Measurements from ENCODE around the gene SLC43A3.

SLC43A3 gene

DNA sequence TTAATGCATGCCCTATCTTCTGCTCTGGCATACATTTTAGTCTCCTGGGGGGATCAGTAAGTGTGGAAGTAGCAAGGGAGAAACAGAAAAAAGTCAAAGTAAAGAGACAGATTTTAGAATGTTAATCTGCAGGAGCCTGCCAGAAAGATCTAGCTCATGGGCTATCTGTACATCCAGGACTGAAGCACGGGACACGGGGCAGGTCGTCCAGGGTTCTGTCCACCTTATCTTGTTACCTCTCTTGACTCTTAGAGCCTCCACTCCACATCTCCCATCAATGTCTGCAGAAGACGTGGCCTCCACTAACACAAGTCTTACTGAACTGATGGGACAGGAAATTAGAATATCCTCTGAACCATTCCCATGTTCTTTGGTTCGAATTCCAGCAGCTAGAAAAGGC, 1.7 kb upstream of the SLC43A3 start:
- Histone ChIP-seq H3K9me3 (ENCODE audit: control insufficient read depth, low read length) (no peaks in the 10 kb centered on the region), H3K27ac (ENCODE audit: insufficient read depth, low read depth, low read length, poor library complexity, severe bottlenecking) (no peak overlapping the region), H3K4me3 (ENCODE audit: insufficient read depth, low read depth, low read length) (no peak overlapping the region), H3K36me3 (ENCODE audit: control insufficient read depth, insufficient read depth, low read length) (no peaks in the 10 kb centered on the region), H3K4me1 (ENCODE audit: control insufficient read depth, insufficient read depth, low read length) (peaks cover 4% of the 10 kb centered on the region), H3K27me3 (ENCODE audit: control insufficient read depth, insufficient read depth, low read length, poor library complexity, severe bottlenecking) (peaks cover 26% of the 10 kb centered on the region)
- WGBS, 2 experiments, result 89 to 90% methylated on average over 5 of the region's 5 CpGs

DNA sequence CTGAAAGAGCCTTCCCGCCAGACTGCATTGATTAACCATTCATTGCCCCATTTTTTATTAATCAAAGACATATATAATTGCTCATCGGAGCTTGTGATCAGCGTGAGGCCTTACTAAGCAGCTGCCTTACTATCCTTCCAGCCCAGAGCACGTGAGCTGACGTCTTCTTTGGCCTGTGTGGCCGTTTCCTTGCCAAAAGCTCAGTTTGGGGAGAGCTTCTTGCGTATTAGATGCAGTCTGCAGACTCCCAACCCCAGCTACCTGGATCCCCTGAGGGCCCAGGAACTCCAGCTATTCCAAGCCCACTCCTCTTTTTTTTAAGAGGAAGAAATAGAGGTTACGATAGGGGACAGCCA, 784 bp upstream of the SLC43A3 start:
- no peak overlapping the region for H3K4me3 ChIP-seq (ENCODE audit: insufficient read depth, low read depth, low read length)
- peaks cover 26% of the 10 kb centered on the region for H3K27me3 ChIP-seq (ENCODE audit: control insufficient read depth, insufficient read depth, low read length, poor library complexity, severe bottlenecking)
- H3K27ac ChIP-seq (ENCODE audit: insufficient read depth, low read depth, low read length, poor library complexity, severe bottlenecking), result no peak overlapping the region
- WGBS, 2 experiments, result 95 to 96% methylated on average over 7 to 8 of the region's 8 CpGs
- H3K9me3 ChIP-seq (ENCODE audit: control insufficient read depth, low read length), result no peaks in the 10 kb centered on the region
- peaks cover 4% of the 10 kb centered on the region for H3K4me1 ChIP-seq (ENCODE audit: control insufficient read depth, insufficient read depth, low read length)
- no peaks in the 10 kb centered on the region for H3K36me3 ChIP-seq (ENCODE audit: control insufficient read depth, insufficient read depth, low read length)

DNA sequence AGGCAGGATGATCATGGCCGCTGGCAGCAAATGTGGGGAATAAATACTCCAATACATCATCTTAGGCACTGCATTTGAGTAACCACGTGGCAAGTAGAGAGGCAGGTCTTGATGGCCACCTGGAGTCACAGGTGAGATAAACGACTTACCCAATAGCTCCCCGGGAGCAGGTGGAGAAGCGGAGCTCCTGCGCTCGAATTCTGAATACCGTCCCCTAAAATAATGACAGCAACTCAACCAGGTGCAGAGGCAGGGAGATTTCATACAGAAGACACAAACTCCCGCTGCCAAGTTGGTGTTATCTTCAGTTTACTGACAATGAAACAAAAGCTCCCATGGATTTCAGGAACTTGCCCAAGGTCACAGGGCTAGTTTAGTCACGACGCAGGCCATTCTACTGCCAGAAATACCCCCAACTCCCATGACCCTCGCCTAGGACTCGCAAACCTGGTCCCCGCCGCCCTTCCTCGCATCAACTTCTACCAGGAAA, 437 bp downstream of the SLC43A3 start:
- peak overlapping the region; percentile 42 for H3K4me3 ChIP-seq (ENCODE audit: insufficient read depth, low read depth, low read length)

GRCh38 chr11:57425565-57426438, 1.1 kb downstream of the SLC43A3 start:
- no peaks in the 10 kb centered on the region for H3K9me3 ChIP-seq (ENCODE audit: control insufficient read depth, low read length)
- WGBS, 2 experiments, result 88 to 89% methylated on average over 15 of the region's 15 CpGs
- H3K27ac ChIP-seq (ENCODE audit: insufficient read depth, low read depth, low read length, poor library complexity, severe bottlenecking), result no peak overlapping the region
- no peaks in the 10 kb centered on the region for H3K36me3 ChIP-seq (ENCODE audit: control insufficient read depth, insufficient read depth, low read length)
- H3K4me1 ChIP-seq (ENCODE audit: control insufficient read depth, insufficient read depth, low read length), result peaks cover 4% of the 10 kb centered on the region
- peaks cover 26% of the 10 kb centered on the region for H3K27me3 ChIP-seq (ENCODE audit: control insufficient read depth, insufficient read depth, low read length, poor library complexity, severe bottlenecking)
- peak overlapping the region; percentile 42 for H3K4me3 ChIP-seq (ENCODE audit: insufficient read depth, low read depth, low read length)

More for the DNA sequence above, 437 bp downstream of the SLC43A3 start:
- WGBS, 2 experiments, result 31 to 36% methylated on average over 16 of the region's 16 CpGs
- Histone ChIP-seq H3K4me1 (ENCODE audit: control insufficient read depth, insufficient read depth, low read length) (peaks cover 4% of the 10 kb centered on the region), H3K9me3 (ENCODE audit: control insufficient read depth, low read length) (no peaks in the 10 kb centered on the region), H3K36me3 (ENCODE audit: control insufficient read depth, insufficient read depth, low read length) (no peaks in the 10 kb centered on the region), H3K27ac (ENCODE audit: insufficient read depth, low read depth, low read length, poor library complexity, severe bottlenecking) (no peak overlapping the region), H3K27me3 (ENCODE audit: control insufficient read depth, insufficient read depth, low read length, poor library complexity, severe bottlenecking) (peaks cover 26% of the 10 kb centered on the region)

GRCh38 chr11:57424792-57425564, 1.9 kb downstream of the SLC43A3 start:
- WGBS, 2 experiments, result 75 to 80% methylated on average over 15 of the region's 15 CpGs
- Histone ChIP-seq H3K27ac (ENCODE audit: insufficient read depth, low read depth, low read length, poor library complexity, severe bottlenecking) (no peak overlapping the region), H3K4me3 (ENCODE audit: insufficient read depth, low read depth, low read length) (no peak overlapping the region), H3K27me3 (ENCODE audit: control insufficient read depth, insufficient read depth, low read length, poor library complexity, severe bottlenecking) (peaks cover 22% of the 10 kb centered on the region), H3K9me3 (ENCODE audit: control insufficient read depth, low read length) (no peaks in the 10 kb centered on the region), H3K36me3 (ENCODE audit: control insufficient read depth, insufficient read depth, low read length) (no peaks in the 10 kb centered on the region), H3K4me1 (ENCODE audit: control insufficient read depth, insufficient read depth, low read length) (peaks cover 4% of the 10 kb centered on the region)

DNA sequence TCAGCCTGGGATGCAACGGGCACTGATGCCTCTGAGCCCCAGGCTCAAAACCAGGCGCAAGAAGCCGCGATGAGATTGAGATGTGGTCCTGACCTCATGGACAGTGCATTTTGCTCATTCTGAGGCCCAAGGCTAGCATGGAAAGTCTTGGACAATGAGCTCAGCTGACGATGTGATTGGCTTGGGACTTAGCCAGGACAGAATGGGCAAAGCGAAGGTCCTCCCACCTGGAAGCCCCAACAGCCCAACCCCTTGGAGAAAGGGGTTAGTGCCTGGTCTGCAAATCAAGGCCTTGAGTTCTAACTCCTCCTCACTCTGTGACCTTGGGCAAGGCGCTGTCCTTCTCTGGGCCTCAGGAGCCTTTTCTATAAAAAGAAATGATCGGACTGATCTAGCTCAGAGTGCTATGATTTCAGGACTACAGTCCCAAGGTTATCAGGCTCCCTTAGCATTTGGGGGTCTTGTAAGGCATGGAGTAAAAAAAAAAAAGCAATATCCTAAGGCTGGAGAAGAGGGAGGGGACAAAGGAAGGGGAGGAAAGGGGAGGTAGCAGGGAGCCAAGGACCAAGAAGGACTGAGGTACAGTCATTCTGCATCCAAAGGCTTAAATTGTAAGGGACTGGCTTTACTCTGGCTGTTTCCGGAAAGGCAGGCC, 2.7 kb downstream of the SLC43A3 start:
- 87 to 89% methylated on average over 9 of the region's 9 CpGs for WGBS, 2 experiments
- peaks cover 4% of the 10 kb centered on the region for H3K4me1 ChIP-seq (ENCODE audit: control insufficient read depth, insufficient read depth, low read length)
- peaks cover 18% of the 10 kb centered on the region for H3K27me3 ChIP-seq (ENCODE audit: control insufficient read depth, insufficient read depth, low read length, poor library complexity, severe bottlenecking)
- H3K36me3 ChIP-seq (ENCODE audit: control insufficient read depth, insufficient read depth, low read length), result no peaks in the 10 kb centered on the region
- no peaks in the 10 kb centered on the region for H3K9me3 ChIP-seq (ENCODE audit: control insufficient read depth, low read length)
- no peak overlapping the region for H3K27ac ChIP-seq (ENCODE audit: insufficient read depth, low read depth, low read length, poor library complexity, severe bottlenecking)
- no peak overlapping the region for H3K4me3 ChIP-seq (ENCODE audit: insufficient read depth, low read depth, low read length)

- WGBS, 2 experiments, result 88 to 91% methylated on average over 2 of the region's 4 CpGs
- no peak overlapping the region for H3K27ac ChIP-seq (ENCODE audit: insufficient read depth, low read depth, low read length, poor library complexity, severe bottlenecking)
Measured at GRCh38 chr11:57422669-57423068, 4.3 kb downstream of the SLC43A3 start.

GRCh38 chr11:57421805-57422204, 5.1 kb downstream of the SLC43A3 start:
- H3K36me3 ChIP-seq (ENCODE audit: control insufficient read depth, insufficient read depth, low read length), result peaks cover 10% of the 10 kb centered on the region
- peaks cover 9% of the 10 kb centered on the region for H3K27me3 ChIP-seq (ENCODE audit: control insufficient read depth, insufficient read depth, low read length, poor library complexity, severe bottlenecking)
- H3K4me1 ChIP-seq (ENCODE audit: control insufficient read depth, insufficient read depth, low read length), result peaks cover 4% of the 10 kb centered on the region
- H3K27ac ChIP-seq (ENCODE audit: insufficient read depth, low read depth, low read length, poor library complexity, severe bottlenecking), result no peak overlapping the region
- H3K9me3 ChIP-seq (ENCODE audit: control insufficient read depth, low read length), result no peaks in the 10 kb centered on the region
- H3K4me3 ChIP-seq (ENCODE audit: insufficient read depth, low read depth, low read length), result no peak overlapping the region

More at GRCh38 chr11:57422669-57423068, 4.3 kb downstream of the SLC43A3 start:
- Histone ChIP-seq H3K36me3 (ENCODE audit: control insufficient read depth, insufficient read depth, low read length) (peaks cover 6% of the 10 kb centered on the region), H3K4me3 (ENCODE audit: insufficient read depth, low read depth, low read length) (no peak overlapping the region), H3K9me3 (ENCODE audit: control insufficient read depth, low read length) (no peaks in the 10 kb centered on the region), H3K27me3 (ENCODE audit: control insufficient read depth, insufficient read depth, low read length, poor library complexity, severe bottlenecking) (peaks cover 14% of the 10 kb centered on the region), H3K4me1 (ENCODE audit: control insufficient read depth, insufficient read depth, low read length) (peaks cover 4% of the 10 kb centered on the region)

- no peak overlapping the region for H3K4me3 ChIP-seq (ENCODE audit: insufficient read depth, low read depth, low read length)
Measured at GRCh38 chr11:57421066-57421465, 5.9 kb downstream of the SLC43A3 start.

GRCh38 chr11:57419146-57419545, 7.8 kb downstream of the SLC43A3 start:
- Histone ChIP-seq H3K4me3 (ENCODE audit: insufficient read depth, low read depth, low read length) (no peak overlapping the region), H3K36me3 (ENCODE audit: control insufficient read depth, insufficient read depth, low read length) (peaks cover 10% of the 10 kb centered on the region), H3K27ac (ENCODE audit: insufficient read depth, low read depth, low read length, poor library complexity, severe bottlenecking) (no peak overlapping the region), H3K4me1 (ENCODE audit: control insufficient read depth, insufficient read depth, low read length) (no peaks in the 10 kb centered on the region), H3K9me3 (ENCODE audit: control insufficient read depth, low read length) (no peaks in the 10 kb centered on the region), H3K27me3 (ENCODE audit: control insufficient read depth, insufficient read depth, low read length, poor library complexity, severe bottlenecking) (no peaks in the 10 kb centered on the region)
- 91 to 97% methylated on average over 3 of the region's 3 CpGs for WGBS, 2 experiments

More at GRCh38 chr11:57421066-57421465, 5.9 kb downstream of the SLC43A3 start:
- Histone ChIP-seq H3K36me3 (ENCODE audit: control insufficient read depth, insufficient read depth, low read length) (peaks cover 10% of the 10 kb centered on the region), H3K27ac (ENCODE audit: insufficient read depth, low read depth, low read length, poor library complexity, severe bottlenecking) (no peak overlapping the region), H3K4me1 (ENCODE audit: control insufficient read depth, insufficient read depth, low read length) (no peaks in the 10 kb centered on the region), H3K9me3 (ENCODE audit: control insufficient read depth, low read length) (no peaks in the 10 kb centered on the region), H3K27me3 (ENCODE audit: control insufficient read depth, insufficient read depth, low read length, poor library complexity, severe bottlenecking) (peaks cover 2% of the 10 kb centered on the region)
- WGBS, 2 experiments, result 86 to 92% methylated on average over 4 of the region's 4 CpGs
